NB4 (cell line): ENCODE measurements around the gene TAGLN3.

Experiments used
- DNase-seq: peaks from one replicate; pipeline ENCODE4 v3.0.0; 2010; ENCODE audit warnings: low read depth
- H3K4me3 ChIP-seq: one replicate; pipeline ENCODE4 v1.5.1; 2011; ENCODE audit warnings: mild to moderate bottlenecking, low read depth, low read length, moderate library complexity
- CTCF ChIP-seq: IDR thresholded peaks from one replicate; pipeline ENCODE4 v1.5.1; 2012; ENCODE audit warnings: low read depth, low read length
- MAX ChIP-seq: IDR thresholded peaks from 2 replicates; pipeline ENCODE4 v1.6.1; 2011; ENCODE audit warnings: low read depth, low read length
- MYC ChIP-seq: IDR thresholded peaks from 2 replicates; pipeline ENCODE4 v1.6.1; 2011; ENCODE audit warnings: low read depth, low read length
- POLR2A ChIP-seq: IDR thresholded peaks from 2 replicates; pipeline ENCODE4 v1.6.1; 2011; ENCODE audit warnings: mild to moderate bottlenecking; ENCODE audit not compliant: insufficient read length; ENCODE audit errors: extremely low read depth

The TAGLN3 gene

DNA sequence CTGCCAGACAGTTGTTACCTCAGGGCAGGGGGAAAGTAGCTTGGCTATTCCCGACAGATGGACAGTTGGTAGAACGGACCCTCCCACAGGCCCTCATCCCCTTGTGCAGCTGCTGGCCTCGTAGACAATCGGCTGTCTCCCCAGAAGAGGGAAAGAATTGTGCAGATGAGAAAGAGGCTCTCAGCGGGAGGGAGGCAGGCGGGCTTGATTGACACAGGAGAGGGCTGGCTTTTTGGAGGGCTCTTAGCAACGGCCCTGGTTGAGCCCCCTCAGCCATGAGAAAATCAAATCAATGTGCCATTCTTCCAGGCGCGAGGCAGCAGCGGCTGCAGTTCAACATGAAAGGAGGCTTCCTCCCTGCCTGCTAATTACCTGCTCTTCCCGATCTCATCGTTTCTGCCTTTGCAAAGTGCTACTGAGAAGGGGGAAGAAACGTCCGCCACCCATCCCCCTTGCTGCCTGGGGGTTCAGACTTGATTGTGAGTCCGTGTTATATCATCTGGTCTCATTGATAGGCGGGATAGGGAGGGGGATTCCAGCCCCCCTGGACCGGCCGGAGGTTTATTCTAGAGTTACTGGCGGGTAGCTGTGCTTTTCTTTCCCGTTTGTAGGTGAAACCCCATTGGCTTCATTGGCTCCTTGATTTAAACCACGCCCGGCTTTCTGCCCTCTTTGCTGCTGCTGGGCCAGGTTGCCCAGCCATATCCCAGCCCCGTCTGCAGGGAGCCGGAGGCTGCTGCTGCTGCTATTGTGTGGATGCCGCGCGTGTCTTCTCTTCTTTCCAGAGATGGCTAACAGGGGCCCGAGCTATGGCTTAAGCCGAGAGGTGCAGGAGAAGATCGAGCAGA is at the start of gene TAGLN3:
TSS of gene TAGLN3 (plus strand) at position 287 of the 848 bp plus-strand sequence. CDS start at position 788, 501 bp downstream.
- DNase-seq, result no peak
- H3K4me3 ChIP-seq, result no peak within 1 kb of the TSS
- TF ChIP-seq CTCF (no peak), MYC (no peak), MAX (no peak), POLR2A (no peak)

DNA sequence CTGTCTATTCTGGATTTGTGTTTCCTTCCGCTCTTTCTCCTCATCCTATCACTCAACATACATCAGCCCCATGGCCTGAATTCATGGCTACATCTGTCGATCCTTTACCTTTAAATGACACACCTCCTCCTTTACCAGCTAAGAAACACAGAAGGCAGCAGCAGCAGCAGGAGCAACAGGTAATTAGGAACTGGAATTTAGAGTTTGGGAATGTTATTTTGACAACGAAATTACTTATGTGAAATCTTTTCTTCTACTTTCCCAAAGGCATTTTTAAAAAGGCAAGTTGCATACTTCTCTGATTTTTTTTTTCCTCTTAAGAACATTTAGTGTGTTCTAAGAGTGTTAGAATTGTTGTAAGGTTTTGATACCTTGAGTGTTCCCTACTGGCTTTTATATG is 49.0 kb upstream of the TAGLN3 start:
- no peak for DNase-seq
- no peak overlapping the region for H3K4me3 ChIP-seq
- TF ChIP-seq MYC (no peak), CTCF (no peak), POLR2A (no peak), MAX (no peak)

DNA sequence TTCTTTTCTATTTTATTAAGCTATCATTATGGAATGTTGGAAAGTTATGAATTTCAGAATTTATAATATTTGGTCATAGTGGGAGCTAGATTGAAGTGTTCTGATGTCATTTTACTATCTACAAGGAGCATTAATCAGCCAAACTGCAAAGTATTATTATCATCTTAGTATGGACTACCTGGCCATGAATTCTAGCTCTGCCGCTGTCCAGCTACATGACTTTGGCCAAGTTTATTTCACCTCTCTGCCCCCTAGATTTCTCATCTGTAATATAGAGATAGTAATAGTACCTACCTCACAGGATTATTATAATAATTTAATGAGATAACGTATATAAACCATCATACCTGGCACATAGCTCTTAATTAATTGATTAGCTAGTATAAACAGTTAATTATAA is 47.7 kb upstream of the TAGLN3 start:
- H3K4me3 ChIP-seq, result no peak overlapping the region
- no peak for DNase-seq
- TF ChIP-seq POLR2A (no peak), MAX (no peak), MYC (no peak), CTCF (no peak)

DNA sequence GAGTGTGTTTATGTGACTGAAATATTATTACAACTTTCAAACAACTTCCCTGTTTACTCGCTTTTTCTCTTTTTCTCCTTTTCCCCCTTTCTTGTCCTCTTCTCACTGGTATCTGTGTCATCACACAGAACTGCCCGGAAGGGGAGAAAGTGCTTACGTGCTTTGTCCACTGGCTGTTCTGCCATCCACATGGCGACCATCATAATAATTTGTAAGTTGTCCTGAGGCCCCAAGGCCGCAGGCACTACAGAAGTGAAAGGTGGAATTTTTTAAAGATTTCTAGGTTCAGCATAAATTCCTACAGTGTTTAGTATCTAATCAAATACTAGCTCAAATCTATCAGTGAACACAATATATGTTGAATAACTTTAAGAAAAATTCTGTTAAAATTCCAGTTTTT is 46.6 kb upstream of the TAGLN3 start:
- H3K4me3 ChIP-seq, result no peak overlapping the region
- TF ChIP-seq POLR2A (no peak), CTCF (no peak), MAX (no peak), MYC (no peak)
- DNase-seq, result no peak

DNA sequence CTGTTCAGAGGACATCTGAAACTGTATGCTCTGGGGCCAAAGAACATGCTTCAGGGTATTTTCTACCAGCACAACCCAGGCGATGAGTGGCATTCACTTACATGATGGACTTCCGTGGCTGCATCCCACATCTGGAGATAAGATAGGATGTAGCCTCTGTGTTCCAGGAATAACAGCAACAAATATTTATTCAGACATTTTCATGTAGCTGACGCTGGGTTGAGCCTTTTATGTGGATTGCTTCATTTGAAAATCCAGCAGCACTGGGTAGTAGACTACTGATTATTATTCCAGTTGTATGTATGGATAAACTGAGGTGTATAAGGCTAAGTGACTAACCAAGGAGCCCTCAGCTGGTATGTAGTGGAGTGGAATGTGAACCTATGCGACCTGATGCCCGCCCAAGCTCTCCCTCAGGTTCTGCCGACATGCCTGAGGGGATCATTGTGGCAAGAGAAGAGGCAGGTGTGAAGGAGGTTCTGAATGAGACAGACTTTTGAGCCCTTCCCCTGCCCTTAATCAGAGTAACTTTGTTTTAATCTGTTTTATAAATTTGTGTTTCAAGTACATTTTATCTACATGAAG is 45.8 kb upstream of the TAGLN3 start:
- TF ChIP-seq CTCF (no peak), POLR2A (no peak), MYC (no peak), MAX (no peak)

More for the DNA sequence above, 45.8 kb upstream of the TAGLN3 start:
- no peak for DNase-seq
- no peak overlapping the region for H3K4me3 ChIP-seq
